C1 segment of cervical spinal cord (tissue), 14 donors: ENCODE data around the gene APOA4.
A peak's percentile ranks its signal among the peaks of the same experiment; 100 is the strongest.

Experiments
- DNase-seq, 14 donors: peaks; one replicate each; lab custom pipeline; 2025; lab: John Stamatoyannopoulos, UW

The APOA4 gene

GRCh38 chr11:116823031-116823843 lies at the start of gene APOA4:
APOA4 (minus strand) TSS chr11:116823304; CDS start chr11:116823191, 113 bp downstream.
- no peak for DNase-seq

GRCh38 chr11:116871248-116871647 lies 48.1 kb upstream of the APOA4 start:
- DNase-seq = no peak

- no peak for DNase-seq
Observed at GRCh38 chr11:116870054-116870453, 47.0 kb upstream of the APOA4 start.

GRCh38 chr11:116869610-116870009 lies 46.5 kb upstream of the APOA4 start:
- DNase-seq = peak in 5 of 14 donors; percentile 8 to 25 (median 24)

GRCh38 chr11:116868066-116868465 lies 45.0 kb upstream of the APOA4 start:
- DNase-seq = no peak

- no peak for DNase-seq
Observed at GRCh38 chr11:116867619-116868018, 44.5 kb upstream of the APOA4 start.

- no peak for DNase-seq
Observed at GRCh38 chr11:116866804-116867455, 43.8 kb upstream of the APOA4 start.

- no peak for DNase-seq
Observed at GRCh38 chr11:116865696-116866095, 42.6 kb upstream of the APOA4 start.

GRCh38 chr11:116864531-116864930 lies 41.4 kb upstream of the APOA4 start:
- DNase-seq = no peak

GRCh38 chr11:116862951-116863350 lies 39.8 kb upstream of the APOA4 start:
- DNase-seq = no peak

GRCh38 chr11:116862185-116862584 lies 39.1 kb upstream of the APOA4 start:
- DNase-seq = peak in 1 of 14 donors; percentile 14

GRCh38 chr11:116861539-116861938 lies 38.4 kb upstream of the APOA4 start:
- DNase-seq = no peak

- no peak for DNase-seq
Observed at GRCh38 chr11:116860303-116860702, 37.2 kb upstream of the APOA4 start.

- no peak for DNase-seq
Observed at GRCh38 chr11:116859175-116859574, 36.1 kb upstream of the APOA4 start.

GRCh38 chr11:116857936-116858335 lies 34.8 kb upstream of the APOA4 start:
- no peak for DNase-seq

- no peak for DNase-seq
Observed at GRCh38 chr11:116857316-116857715, 34.2 kb upstream of the APOA4 start.

GRCh38 chr11:116856423-116856822 lies 33.3 kb upstream of the APOA4 start:
- no peak for DNase-seq

GRCh38 chr11:116855413-116855812 lies 32.3 kb upstream of the APOA4 start:
- no peak for DNase-seq

GRCh38 chr11:116853461-116854073 lies 30.5 kb upstream of the APOA4 start:
- peak in 1 of 14 donors; percentile 18 for DNase-seq

- peak in 6 of 14 donors; percentile 13 to 30 (median 23) for DNase-seq
Observed at GRCh38 chr11:116852261-116853031, 29.3 kb upstream of the APOA4 start.

- peak in 4 of 14 donors; percentile 8 to 19 (median 14) for DNase-seq
Observed at GRCh38 chr11:116851626-116852025, 28.5 kb upstream of the APOA4 start.

- no peak for DNase-seq
Observed at GRCh38 chr11:116849486-116849885, 26.4 kb upstream of the APOA4 start.
